ENCODE data around the gene CALR.
"Not testable (repeated sequence)": the region's sequence is repeated elsewhere in the genome, so short reads cannot be mapped to it uniquely, and the experiment has no call there.

CALR gene

DNA sequence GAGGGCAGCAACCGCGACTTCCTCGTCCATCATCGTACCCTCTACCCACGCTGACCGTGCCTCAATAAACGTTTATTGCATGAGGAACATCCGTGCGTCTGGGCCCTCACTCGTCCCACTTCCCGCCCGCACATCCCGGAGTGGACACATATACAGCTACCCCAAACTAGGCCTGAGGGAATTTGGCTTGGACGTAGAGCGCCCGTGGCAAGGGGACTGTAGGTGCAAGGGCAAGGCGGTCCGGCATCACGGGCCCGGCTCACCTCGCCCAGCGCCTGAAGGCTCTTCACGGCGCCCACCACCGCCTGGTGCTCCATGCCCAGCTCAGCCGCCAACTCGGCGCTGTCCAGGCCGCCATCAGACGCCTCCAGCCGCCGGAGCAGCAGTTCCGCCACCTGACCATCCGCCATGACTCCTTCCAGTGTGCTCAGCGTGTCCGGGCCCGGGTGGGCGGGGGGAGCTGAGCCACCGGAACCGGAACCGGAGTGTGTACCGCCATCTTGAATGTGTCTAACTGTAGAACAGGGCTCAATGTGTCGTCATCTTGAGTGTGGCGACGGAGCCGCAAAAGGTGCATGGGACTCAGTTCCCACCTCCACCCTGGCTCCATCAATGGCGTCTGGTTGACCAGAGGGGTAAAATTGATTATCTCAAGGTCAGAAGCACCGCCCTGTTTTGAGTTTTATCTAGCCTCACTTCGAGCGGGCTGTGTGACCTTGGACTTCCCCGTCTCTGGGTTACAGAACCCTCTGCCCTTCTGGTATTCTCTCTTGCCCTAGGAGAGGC, 4.9 kb upstream of the CALR start, which contains the start of gene FARSA:
FARSA (minus strand) TSS at position 425 of the 786 bp plus-strand sequence; CDS start at position 410, 15 bp downstream.
- DNase-seq (ENCODE audit: low read depth in 2 of 2) = peak; percentile 85 to 87

DNA sequence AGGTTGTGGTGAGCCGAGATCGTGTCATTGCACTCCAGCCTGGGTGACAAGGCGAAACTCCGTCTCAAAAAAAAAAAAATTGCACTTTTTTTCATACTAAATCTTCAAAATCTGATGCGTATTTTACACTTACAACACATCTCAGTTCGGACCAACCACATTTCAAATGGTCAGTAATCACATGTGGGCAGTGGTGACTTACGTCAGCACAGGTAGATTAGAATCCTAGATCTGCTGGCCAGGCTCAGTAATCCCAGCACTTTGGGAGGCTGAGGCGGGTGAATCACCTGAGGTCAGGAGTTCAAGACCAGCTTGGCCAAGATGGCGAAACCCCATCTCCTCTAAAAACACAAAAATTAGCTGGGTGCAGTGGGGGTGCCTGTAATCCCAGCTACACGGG, 3.3 kb upstream of the CALR start:
- DNase-seq (ENCODE audit: low read depth in 2 of 2) = no peak

DNA sequence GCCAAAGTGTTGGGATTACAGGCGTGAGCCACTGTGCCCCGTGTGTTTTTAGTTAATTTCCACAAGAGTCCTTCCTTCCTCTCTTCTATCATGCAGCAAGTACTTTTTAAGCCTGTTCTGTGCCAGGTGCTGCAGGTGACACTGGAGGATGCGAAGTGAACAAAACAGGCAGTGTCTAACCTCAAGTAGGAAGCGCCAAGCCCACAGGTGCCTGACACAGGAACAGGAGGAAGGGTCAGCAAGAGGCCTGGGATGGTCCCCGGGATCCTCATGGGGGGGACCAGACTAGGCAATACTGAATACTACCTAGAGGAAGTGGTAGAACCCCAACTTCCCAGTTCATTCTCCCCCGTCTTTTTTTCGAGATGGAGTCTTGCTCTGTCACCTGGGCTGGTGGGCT, 1.8 kb upstream of the CALR start:
- no peak for DNase-seq (ENCODE audit: low read depth in 2 of 2)

DNA sequence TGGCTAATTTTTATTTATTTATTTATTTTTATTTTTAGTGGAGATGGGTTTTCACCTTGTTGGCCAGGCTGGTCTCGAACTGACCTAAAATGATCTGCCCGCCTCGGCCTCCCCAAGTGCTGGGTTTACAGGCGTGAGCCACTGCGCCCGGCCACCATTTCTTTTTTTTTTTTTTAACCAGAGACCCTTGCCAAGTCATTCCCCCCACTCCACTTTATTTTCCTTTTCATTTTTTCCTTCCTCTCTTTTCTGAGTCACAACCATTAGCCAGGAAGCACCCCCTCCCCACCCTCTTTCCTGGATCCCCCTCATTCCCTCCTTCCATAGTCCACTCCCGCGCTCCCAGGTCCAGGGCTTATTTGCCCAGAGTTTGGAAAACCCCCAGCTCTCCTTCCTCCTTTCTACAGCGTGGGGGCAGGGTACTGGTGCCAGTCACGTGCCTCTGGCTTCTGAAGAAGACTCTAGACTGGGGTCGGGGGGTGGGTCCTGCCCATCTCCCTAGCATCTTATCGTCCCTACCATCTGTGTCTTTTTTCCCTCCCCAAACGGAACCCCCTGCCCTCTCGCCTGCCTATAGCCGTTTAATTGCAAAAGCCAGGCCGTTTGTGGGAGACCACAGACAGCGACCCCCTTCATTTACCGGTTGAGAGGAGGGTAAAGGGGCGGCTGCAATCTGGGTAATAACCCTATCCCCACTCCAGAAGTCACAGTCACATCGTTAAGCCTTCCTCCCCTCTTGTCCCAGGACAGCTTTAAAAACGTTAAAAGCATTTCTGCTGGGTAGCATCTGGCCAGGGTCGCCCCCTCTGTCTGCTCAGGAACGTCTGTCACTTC, 1.1 kb upstream of the CALR start:
- DNase-seq (ENCODE audit: low read depth in 2 of 2) = no peak

DNA sequence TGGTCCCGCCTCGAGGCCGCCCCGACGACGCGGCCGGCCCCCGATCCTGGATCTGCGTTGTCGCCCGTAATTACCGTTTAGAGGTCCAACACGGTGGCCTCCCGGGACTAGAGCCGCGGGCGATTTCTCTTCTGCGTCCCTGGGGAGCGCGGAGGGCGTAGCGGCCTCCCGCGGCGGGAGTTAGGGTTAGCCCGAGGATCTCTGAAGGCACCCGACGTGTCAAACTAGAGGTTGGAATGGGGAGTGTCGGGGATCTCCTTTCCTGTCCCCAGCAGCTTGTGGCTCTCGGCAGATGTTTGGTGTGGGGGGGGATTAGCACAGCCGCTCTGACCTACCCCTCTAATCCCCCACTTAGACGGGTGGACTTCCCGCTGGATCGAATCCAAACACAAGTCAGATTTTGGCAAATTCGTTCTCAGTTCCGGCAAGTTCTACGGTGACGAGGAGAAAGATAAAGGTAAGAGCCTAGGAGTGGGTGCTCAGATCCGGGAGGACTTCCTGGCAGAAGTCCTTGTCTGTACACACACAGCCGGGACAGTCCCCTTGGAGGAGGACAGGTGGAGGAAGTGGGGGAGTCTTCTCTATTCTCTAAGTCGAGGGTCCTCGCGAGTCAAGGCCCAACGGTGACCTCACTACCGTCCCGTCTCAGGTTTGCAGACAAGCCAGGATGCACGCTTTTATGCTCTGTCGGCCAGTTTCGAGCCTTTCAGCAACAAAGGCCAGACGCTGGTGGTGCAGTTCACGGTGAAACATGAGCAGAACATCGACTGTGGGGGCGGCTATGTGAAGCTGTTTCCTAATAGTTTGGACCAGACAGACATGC, 581 bp downstream of the CALR start:
- peak in 1 of 2 donors; percentile 26 for DNase-seq (ENCODE audit: low read depth in 2 of 2)

DNA sequence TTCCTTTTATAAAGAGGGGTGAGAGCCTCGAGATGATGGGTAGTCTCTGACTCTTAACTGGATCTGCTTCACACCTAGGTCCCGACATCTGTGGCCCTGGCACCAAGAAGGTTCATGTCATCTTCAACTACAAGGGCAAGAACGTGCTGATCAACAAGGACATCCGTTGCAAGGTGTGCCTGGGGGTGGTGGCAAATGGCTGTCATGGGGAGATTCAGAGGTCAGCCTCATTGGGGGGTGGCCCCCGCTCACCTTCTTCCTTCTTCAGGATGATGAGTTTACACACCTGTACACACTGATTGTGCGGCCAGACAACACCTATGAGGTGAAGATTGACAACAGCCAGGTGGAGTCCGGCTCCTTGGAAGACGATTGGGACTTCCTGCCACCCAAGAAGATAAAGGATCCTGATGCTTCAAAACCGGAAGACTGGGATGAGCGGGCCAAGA, 1.6 kb downstream of the CALR start:
- DNase-seq (ENCODE audit: low read depth in 2 of 2) = no peak

DNA sequence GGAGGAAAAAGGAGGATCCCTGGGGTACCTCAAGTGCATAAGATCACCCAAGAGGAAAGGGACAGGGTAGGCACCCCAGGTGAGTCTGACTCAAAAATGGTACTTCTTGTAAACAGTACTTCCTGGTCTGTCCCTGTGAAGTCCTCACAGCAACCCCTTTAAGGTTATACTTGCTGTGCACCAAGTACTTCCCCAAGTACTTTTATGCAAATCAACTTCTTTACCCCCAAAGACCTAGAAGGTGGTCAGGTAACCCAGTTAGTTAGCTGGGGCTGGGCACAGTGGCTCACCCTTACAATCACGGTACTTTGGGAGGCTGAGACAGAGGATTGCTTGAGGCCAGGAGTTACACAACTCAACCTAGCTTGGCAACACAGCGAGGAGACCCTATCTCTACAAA, 2.5 kb downstream of the CALR start:
- no peak for DNase-seq (ENCODE audit: low read depth in 2 of 2)

DNA sequence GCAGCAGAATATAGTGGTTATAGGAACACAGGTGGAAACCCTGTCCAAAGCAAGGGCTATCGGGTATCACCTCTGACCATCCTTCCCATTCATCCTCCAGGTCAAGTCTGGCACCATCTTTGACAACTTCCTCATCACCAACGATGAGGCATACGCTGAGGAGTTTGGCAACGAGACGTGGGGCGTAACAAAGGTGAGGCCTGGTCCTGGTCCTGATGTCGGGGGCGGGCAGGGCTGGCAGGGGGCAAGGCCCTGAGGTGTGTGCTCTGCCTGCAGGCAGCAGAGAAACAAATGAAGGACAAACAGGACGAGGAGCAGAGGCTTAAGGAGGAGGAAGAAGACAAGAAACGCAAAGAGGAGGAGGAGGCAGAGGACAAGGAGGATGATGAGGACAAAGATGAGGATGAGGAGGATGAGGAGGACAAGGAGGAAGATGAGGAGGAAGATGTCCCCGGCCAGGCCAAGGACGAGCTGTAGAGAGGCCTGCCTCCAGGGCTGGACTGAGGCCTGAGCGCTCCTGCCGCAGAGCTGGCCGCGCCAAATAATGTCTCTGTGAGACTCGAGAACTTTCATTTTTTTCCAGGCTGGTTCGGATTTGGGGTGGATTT, 5.1 kb downstream of the CALR start:
- no peak for DNase-seq (ENCODE audit: low read depth in 2 of 2)

DNA sequence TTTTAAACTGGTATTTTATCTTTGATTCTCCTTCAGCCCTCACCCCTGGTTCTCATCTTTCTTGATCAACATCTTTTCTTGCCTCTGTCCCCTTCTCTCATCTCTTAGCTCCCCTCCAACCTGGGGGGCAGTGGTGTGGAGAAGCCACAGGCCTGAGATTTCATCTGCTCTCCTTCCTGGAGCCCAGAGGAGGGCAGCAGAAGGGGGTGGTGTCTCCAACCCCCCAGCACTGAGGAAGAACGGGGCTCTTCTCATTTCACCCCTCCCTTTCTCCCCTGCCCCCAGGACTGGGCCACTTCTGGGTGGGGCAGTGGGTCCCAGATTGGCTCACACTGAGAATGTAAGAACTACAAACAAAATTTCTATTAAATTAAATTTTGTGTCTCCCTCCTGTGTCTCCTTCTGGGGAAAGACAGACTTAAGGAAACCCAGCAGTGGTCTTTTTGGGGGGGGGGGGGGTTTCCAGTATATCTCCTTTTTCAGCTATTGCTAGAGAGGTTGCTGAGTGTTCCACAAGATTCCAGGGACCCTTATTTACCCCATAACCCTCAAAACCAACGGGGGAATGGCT, 5.8 kb downstream of the CALR start:
- no peak for DNase-seq (ENCODE audit: low read depth in 2 of 2)

DNA sequence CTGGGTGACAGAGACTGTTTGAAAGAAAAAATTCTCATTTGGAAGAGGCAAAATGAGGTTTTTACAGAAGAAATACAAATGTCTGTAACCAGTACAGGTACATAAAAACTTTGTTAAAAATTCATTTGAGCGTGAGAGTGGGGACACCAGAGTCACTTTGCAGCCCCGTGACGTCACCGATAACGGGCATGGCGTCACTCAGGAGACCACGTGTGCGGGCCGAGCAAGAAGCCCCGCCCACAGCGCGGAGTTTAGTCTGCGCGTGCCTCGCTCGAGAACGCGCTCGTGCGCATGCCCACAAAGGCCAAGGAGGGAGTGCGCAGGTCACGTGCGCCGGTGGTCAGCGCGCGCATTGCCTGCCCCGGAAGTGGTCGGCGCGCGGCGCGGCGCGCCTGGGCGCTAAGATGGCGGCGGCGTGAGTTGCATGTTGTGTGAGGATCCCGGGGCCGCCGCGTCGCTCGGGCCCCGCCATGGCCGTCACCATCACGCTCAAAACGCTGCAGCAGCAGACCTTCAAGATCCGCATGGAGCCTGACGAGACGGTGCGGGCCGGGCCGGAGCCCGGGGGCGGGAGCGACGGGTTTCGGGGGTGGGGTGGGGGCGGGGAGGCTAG, 7.2 kb downstream of the CALR start, which contains the start of gene RAD23A:
RAD23A (plus strand) TSS at position 384 of the 613 bp plus-strand sequence; CDS start at position 471, 87 bp downstream.
- peak; percentile 94 to 97 for DNase-seq (ENCODE audit: low read depth in 2 of 2)

DNA sequence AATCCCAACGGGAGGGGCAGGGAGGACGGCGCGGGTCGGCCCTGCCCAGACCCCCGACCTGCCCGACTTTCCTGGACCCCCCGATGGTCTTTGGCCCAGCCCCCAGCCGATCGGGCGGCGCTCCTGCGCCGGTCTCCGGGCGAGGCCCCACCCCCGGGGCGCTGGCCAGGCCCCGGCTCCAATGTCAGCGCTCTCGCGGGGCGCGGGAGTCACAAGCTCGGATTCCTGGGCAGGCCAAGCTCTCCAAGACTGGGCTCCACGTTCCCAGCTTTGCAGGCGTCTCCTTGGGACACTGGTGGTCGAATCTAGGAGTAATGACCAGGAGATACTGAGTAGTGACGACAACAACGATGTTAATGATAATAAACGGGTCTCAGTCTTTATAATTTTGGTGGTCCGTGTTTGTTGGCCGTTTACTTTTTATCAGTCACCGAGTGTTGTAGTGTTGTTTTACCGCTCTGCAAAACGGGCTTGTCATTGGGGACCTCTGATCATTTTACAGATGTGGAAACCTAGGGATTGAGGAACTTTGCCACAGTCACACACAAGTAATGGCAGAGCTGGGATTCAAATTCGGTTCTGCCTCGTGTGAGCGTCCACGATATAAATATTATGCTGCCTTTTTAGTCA, 7.8 kb downstream of the CALR start:
- peak in 1 of 2 donors; percentile 48 for DNase-seq (ENCODE audit: low read depth in 2 of 2)

DNA sequence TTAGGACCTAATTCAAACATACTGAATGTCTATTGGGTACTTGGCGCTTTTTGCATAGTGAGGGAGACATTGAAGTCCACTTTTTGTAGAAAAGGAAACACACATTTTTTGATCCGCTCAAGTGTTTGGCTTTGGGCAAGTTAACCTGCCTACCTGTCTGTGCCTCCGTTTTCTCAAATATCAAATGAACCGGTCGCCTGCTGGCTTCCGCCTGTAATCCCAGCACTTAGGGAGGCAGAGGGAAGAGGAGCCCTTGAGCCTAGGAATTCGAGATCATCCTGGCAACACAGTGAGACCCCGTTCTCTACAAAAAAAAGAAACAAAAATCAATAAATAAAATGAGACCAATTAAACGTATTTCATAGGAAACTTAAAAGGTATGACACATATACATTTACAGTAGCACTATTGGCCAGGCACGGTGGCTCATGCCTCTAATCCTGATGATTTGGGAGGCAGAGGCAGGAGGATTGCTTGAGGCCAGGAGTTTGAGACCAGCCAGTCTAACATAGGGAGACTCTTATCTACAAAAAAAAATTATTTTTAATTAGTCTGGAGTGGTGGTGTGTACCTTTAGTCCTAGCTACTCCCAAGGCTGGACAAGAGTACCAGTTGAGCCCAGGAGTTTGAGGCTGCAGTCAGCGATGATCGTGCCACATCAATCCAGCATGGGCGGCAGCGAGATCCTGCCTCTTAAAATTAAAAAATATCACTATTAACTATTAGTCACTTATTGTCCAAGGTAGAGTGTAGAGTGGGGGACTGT, 8.5 kb downstream of the CALR start:
- no peak for DNase-seq (ENCODE audit: low read depth in 2 of 2)

DNA sequence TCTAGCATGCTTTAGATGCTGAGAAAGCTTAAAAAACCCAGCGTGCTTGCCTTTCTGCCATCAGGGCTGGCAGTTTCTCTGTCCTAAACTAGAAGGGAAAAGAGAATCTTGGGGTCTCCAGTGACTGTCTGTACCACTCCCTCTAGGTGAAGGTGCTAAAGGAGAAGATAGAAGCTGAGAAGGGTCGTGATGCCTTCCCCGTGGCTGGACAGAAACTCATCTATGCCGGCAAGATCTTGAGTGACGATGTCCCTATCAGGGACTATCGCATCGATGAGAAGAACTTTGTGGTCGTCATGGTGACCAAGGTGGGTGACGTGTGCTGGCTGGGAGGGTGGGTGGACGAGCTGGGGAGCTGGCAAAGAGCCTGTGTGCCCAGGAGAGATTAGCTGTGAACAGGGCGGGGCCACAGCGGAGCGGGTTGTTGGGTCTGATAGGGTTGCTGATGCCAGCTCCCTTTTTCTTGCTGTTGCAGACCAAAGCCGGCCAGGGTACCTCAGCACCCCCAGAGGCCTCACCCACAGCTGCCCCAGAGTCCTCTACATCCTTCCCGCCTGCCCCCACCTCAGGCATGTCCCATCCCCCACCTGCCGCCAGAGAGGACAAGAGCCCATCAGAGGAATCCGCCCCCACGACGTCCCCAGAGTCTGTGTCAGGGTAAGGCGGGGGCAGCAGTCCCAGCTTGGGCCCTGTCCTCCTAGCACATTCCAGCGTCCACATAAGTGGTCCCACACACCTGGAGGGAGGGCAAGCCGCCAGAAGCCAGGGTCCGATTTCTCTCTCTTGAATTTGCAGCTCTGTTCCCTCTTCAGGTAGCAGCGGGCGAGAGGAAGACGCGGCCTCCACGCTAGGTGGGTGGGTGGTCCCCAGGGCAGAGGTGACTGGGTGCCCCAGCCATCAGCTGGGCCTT, 9.5 kb downstream of the CALR start:
- DNase-seq (ENCODE audit: low read depth in 2 of 2) = no peak

DNA sequence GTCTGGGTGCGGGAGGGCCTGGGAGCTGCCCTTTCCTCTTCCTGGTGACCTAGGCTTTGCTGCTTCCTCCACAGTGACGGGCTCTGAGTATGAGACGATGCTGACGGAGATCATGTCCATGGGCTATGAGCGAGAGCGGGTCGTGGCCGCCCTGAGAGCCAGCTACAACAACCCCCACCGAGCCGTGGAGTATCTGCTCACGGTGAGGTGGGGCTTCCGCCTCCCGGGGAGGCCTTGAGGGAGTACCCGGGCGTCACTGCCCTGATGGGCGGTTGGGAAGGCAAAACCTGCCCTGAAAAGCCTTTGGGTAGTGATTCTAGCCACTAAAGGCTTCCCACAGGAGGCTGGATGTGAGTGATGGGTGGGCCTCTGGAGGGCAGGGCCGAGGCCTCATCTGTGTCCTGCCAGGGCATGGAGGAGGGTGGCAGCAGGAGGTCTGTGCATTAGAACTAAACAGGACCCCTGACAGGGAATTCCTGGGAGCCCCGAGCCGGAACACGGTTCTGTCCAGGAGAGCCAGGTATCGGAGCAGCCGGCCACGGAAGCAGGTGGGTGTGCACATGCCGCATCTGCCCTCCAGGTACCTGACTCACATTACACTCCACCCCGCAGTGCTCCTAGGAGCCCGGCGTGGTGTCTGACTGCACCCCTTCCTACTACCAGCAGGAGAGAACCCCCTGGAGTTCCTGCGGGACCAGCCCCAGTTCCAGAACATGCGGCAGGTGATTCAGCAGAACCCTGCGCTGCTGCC, 10.4 kb downstream of the CALR start:
- DNase-seq (ENCODE audit: low read depth in 2 of 2) = no peak

DNA sequence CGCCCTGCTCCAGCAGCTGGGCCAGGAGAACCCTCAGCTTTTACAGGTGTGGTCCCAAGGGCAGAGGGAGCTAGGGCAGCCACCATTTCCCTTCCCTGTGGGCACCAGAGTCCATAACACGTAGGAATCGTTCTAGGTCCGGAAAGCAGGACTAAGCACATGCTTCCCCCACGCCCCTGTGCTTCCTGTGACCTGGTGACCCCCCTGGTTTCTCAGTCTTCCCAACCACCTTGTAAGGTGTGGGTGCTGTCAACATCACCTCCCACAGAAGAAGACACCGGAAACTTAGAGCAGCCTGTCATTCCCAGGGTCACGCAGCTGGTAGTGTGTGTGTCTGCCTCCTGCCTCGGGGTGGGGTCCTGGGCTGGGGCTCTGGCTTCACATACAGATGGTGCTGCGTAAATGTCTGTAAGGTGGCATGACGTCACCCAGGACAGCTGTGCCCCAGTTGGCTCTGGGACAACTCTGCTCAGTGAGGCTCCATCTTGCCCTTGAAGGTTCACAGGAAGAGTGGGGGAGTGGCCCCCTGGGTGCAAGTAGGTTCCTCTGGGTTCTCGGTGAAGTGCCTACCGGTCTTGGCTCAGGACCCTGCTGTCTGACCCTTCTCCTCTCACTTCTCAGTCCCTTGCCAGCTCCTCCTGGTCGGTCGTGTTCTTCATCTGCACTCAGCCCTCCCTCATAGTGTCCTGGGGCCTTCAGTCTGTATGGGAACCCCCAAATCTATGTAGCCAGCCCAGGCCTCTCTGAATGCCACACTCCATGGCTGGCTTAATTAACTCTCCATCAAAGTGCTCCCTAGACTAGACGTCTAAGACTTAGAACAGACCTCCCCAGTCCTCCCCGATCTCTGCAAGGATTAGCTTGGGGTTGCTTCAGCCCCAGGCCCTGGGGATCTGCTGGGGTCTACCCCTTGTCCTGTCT, 11.2 kb downstream of the CALR start:
- no peak for DNase-seq (ENCODE audit: low read depth in 2 of 2)

DNA sequence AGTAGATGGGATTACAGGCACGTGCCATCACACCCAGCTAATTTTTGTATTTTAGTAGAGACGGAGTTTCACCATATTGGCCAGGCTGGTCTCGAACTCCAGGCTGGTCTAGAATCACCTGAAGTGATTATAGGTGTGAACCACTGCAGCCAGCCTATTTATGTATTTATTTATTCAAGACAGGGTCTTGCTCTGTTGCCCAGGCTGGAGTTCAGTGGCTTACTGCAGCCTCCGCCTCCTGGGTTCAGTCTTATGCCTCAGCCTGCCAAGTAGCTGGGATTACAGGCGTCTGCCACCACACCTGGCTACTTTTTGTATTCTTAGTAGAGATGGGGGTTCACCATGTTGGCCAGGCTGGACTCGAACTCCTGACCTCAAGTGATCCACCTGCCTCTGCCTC, 13.6 kb downstream of the CALR start:
- not testable (repeated sequence) for DNase-seq (ENCODE audit: low read depth in 2 of 2)
